GM21526 (cell line): ENCODE data around the gene TEX30.

Source experiments
- ATAC-seq: cut with Tn5 transposase; IDR thresholded peaks from one replicate; pipeline ENCODE4 v1.9.1; 2021; ENCODE audit warnings: moderate library complexity; ENCODE audit not compliant: unreplicated experiment, low FRiP score

The TEX30 gene

DNA sequence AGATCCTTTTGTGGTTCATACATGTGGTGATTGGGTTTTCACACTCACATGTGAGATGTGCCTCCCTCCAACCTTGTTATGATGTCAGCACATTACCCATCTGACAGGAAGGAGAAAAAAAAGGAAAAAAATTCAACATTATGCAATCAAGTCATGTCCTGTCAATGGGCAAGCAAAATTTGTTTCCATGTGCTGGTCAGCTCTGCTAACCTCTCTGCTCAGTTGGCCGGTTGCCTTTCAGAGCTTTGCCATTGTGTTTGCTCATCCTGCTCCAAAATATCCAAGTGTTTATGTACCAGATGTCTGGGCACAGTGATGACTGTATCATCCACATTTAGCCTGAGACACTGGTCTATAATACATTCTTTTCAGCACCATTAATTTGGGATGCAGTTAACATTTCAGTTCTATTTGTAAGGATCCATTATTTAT lies 51.8 kb downstream of the TEX30 start:
- ATAC-seq = no peak

DNA sequence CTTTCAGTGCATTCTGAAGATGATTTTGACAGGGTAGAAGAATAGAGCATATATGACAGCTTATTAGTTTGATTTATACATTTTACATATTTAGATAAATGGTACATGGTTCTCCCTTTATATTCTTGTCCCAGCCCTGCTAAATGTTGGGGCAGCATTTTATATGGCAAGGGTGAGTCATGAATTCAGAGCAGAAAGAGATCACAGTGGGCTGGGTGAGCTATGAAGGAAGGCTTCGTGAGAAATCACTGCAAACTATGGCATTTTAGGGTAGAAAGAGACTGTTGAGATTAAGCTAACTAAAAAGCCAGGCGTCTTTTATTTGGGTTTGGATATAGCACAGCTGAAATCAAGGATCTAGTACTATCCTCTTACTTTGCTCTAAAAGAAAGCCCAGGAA lies 54.8 kb downstream of the TEX30 start:
- no peak for ATAC-seq
